Neural progenitor cell (in vitro differentiated cells): Measurements from ENCODE around the gene SLC2A5. TPM values are rescaled to one million over a fixed set of nuclear protein-coding genes. Genes with fewer than 3 reads are reported as not detected.

Experiments
- DNase-seq: peaks from one replicate; pipeline ENCODE4 v3.0.0-alpha.2; 2016; ENCODE audit warnings: low spot score
- H2AFZ ChIP-seq: fragments of 200-600 bp; sonication (generic); replicated peaks from 2 replicates; pipeline ENCODE4 v1.6.1; 2016; ENCODE audit warnings: antibody characterized with exemption
- H3F3A ChIP-seq: fragments of 200-600 bp; sonication (generic); 2 replicates; pipeline ENCODE4 v1.6.1; 2016; ENCODE audit warnings: antibody characterized with exemption, low read depth
- H3K27ac ChIP-seq: fragments of 200-600 bp; sonication (generic); 2 replicates; pipeline ENCODE4 v1.5.1; 2016; ENCODE audit warnings: mild to moderate bottlenecking
- H3K27me3 ChIP-seq: fragments of 200-600 bp; sonication (generic); 2 replicates; pipeline ENCODE4 v1.6.1; 2016; ENCODE audit warnings: mild to moderate bottlenecking, moderate library complexity
- H3K36me3 ChIP-seq: fragments of 200-600 bp; sonication (generic); 2 replicates; pipeline ENCODE4 v1.5.1; 2016
- H3K4me1 ChIP-seq: fragments of 200-600 bp; sonication (generic); 2 replicates; pipeline ENCODE4 v1.6.1; 2016; ENCODE audit warnings: mixed run types
- H3K4me2 ChIP-seq: fragments of 200-600 bp; sonication (generic); 2 replicates; pipeline ENCODE4 v1.6.1; 2016
- H3K4me3 ChIP-seq: fragments of 200-600 bp; sonication (generic); 2 replicates; pipeline ENCODE4 v1.5.1; 2016
- H3K79me2 ChIP-seq: fragments of 200-600 bp; sonication (generic); 2 replicates; pipeline ENCODE4 v1.6.1; 2016; ENCODE audit warnings: low read depth
- H3K9ac ChIP-seq: fragments of 200-600 bp; sonication (generic); 2 replicates; pipeline ENCODE4 v1.6.1; 2016
- H3K9me3 ChIP-seq: fragments of 200-600 bp; sonication (generic); 2 replicates; pipeline ENCODE4 v1.5.1; 2016; ENCODE audit warnings: low read depth
- H4K20me1 ChIP-seq: fragments of 200-600 bp; sonication (generic); 2 replicates; pipeline ENCODE4 v1.6.1; 2016; ENCODE audit warnings: low read depth
- H3K27ac Mint-ChIP-seq: 3 replicates; pipeline ENCODE4 v1.8.0; 2021; ENCODE audit warnings: mixed read lengths
- H3K27me3 Mint-ChIP-seq: 2 replicates; pipeline ENCODE4 v1.8.0; 2022; ENCODE audit warnings: low read depth, mild to moderate bottlenecking, inconsistent platforms, moderate library complexity, mixed read lengths; ENCODE audit not compliant: insufficient read depth
- H3K36me3 Mint-ChIP-seq: 3 replicates; pipeline ENCODE4 v1.8.0; 2021; ENCODE audit warnings: mixed read lengths
- H3K4me1 Mint-ChIP-seq: 3 replicates; pipeline ENCODE4 v1.8.0; 2021; ENCODE audit warnings: mixed read lengths
- H3K4me3 Mint-ChIP-seq: 3 replicates; pipeline ENCODE4 v1.8.0; 2021; ENCODE audit warnings: mild to moderate bottlenecking, moderate library complexity, mixed read lengths
- H3K9me3 Mint-ChIP-seq: 3 replicates; pipeline ENCODE4 v1.8.0; 2020; ENCODE audit warnings: mixed read lengths
- CTCF ChIP-seq: fragments of 200-600 bp; sonication (generic); IDR thresholded peaks from 2 replicates; pipeline ENCODE4 v1.5.1; 2017; ENCODE audit warnings: antibody characterized with exemption, mild to moderate bottlenecking
- EZH2 ChIP-seq: fragments of 200-600 bp; sonication (generic); IDR thresholded peaks from 2 replicates; pipeline ENCODE4 v1.6.1; 2017; ENCODE audit warnings: antibody characterized with exemption, mild to moderate bottlenecking, moderate library complexity
- EZH2phosphoT487 ChIP-seq: fragments of 200-600 bp; sonication (generic); IDR thresholded peaks from 2 replicates; pipeline ENCODE4 v1.6.1; 2017; ENCODE audit warnings: antibody characterized with exemption
- total RNA-seq: library from RNA; depleted of rRNA; stranded (reverse); fragments of >200 nt; gene quantifications from 2 replicates; pipeline ENCODE4 v1.2.3, GENCODE V29; 2015; ENCODE audit warnings: low replicate concordance

The SLC2A5 gene
- total RNA-seq, 1 donor from 2014 or later: not detected

- Histone ChIP-seq H3K27me3 (no peaks in the 10 kb centered on the region), H3K27ac (no peak overlapping the region), H3K4me3 (no peak overlapping the region), H3K9me3 (no peaks in the 10 kb centered on the region), H3K4me2 (no peak overlapping the region), H3K79me2 (no peaks in the 10 kb centered on the region), H2AFZ (no peak overlapping the region), H3K9ac (no peak overlapping the region), H3F3A (no peaks in the 10 kb centered on the region), H3K36me3 (no peaks in the 10 kb centered on the region), H3K4me1 (no peaks in the 10 kb centered on the region), H4K20me1 (no peaks in the 10 kb centered on the region)
- Mint-ChIP-seq H3K27me3 (peaks cover 7% of the 10 kb centered on the region), H3K36me3 (no peaks in the 10 kb centered on the region), H3K9me3 (no peaks in the 10 kb centered on the region), H3K4me3 (no peak overlapping the region), H3K27ac (no peak overlapping the region), H3K4me1 (peaks cover 15% of the 10 kb centered on the region)
- no peak for TF ChIP-seq CTCF
- TF ChIP-seq EZH2phosphoT487: no peak
- no peak for TF ChIP-seq EZH2
- DNase-seq: no peak
These were observed 54.7 kb downstream of the SLC2A5 start for GRCh38 chr1:9014475-9015375.

- Histone ChIP-seq H3K9ac (no peak overlapping the region), H3K4me3 (no peak overlapping the region), H3K4me1 (no peaks in the 10 kb centered on the region), H3K36me3 (no peaks in the 10 kb centered on the region), H3K9me3 (no peaks in the 10 kb centered on the region), H3K79me2 (no peaks in the 10 kb centered on the region), H3K27ac (no peak overlapping the region), H3K27me3 (no peaks in the 10 kb centered on the region), H3K4me2 (no peak overlapping the region), H3F3A (no peaks in the 10 kb centered on the region), H2AFZ (no peak overlapping the region), H4K20me1 (no peaks in the 10 kb centered on the region)
- Mint-ChIP-seq H3K4me1 (peaks cover 9% of the 10 kb centered on the region), H3K27me3 (peaks cover 13% of the 10 kb centered on the region), H3K27ac (peak overlapping the region; percentile 64), H3K36me3 (no peaks in the 10 kb centered on the region), H3K9me3 (no peaks in the 10 kb centered on the region), H3K4me3 (no peak overlapping the region)
- TF ChIP-seq EZH2 (no peak), EZH2phosphoT487 (no peak), CTCF (no peak)
- no peak for DNase-seq
These were observed 55.6 kb downstream of the SLC2A5 start for GRCh38 chr1:9013819-9014218.

GRCh38 chr1:9010781-9011323 lies 58.6 kb downstream of the SLC2A5 start:
- Mint-ChIP-seq H3K36me3 (no peaks in the 10 kb centered on the region), H3K27me3 (peaks cover 13% of the 10 kb centered on the region), H3K4me1 (peaks cover 9% of the 10 kb centered on the region), H3K27ac (no peak overlapping the region), H3K4me3 (peak overlapping the region; percentile 24), H3K9me3 (no peaks in the 10 kb centered on the region)
- H3K4me1 ChIP-seq: no peaks in the 10 kb centered on the region
- H3K9me3 ChIP-seq: no peaks in the 10 kb centered on the region
- no peak overlapping the region for H3K27ac ChIP-seq
- TF ChIP-seq EZH2phosphoT487 (no peak), EZH2 (no peak), CTCF (no peak)
- H3K9ac ChIP-seq: no peak overlapping the region
- DNase-seq: no peak
- H3K36me3 ChIP-seq: no peaks in the 10 kb centered on the region
- no peaks in the 10 kb centered on the region for H3K79me2 ChIP-seq
- no peaks in the 10 kb centered on the region for H3K27me3 ChIP-seq
- H3K4me3 ChIP-seq: no peak overlapping the region
- H2AFZ ChIP-seq: no peak overlapping the region
- no peaks in the 10 kb centered on the region for H3F3A ChIP-seq
- H4K20me1 ChIP-seq: no peaks in the 10 kb centered on the region
- no peak overlapping the region for H3K4me2 ChIP-seq
